ENCODE results near the gene POLR2H. TPM values are rescaled to one million over a fixed set of nuclear protein-coding genes. Genes with fewer than 3 reads are reported as not detected.

POLR2H gene
- total RNA-seq, 1 donor from 2014 or later: 57.7 TPM

- H3K36me3 Mint-ChIP-seq (ENCODE audit: unreplicated experiment): peaks cover 13% of the 10 kb centered on the region
- no peak for DNase-seq (ENCODE audit: extremely low spot score, unreplicated experiment)
- H3K27ac Mint-ChIP-seq (ENCODE audit: unreplicated experiment): no peak overlapping the region
- H3K9me3 Mint-ChIP-seq (ENCODE audit: unreplicated experiment): no peaks in the 10 kb centered on the region
- H3K27me3 Mint-ChIP-seq (ENCODE audit: unreplicated experiment): no peaks in the 10 kb centered on the region
- TF ChIP-seq CTCF (IDR thresholded peaks at IDR 0.05): no peak
- H3K4me1 Mint-ChIP-seq (ENCODE audit: unreplicated experiment): peaks cover 21% of the 10 kb centered on the region
- no peak overlapping the region for H3K4me3 Mint-ChIP-seq (ENCODE audit: unreplicated experiment)
Measured at GRCh38 chr3:184355261-184356040, 6.1 kb upstream of the POLR2H start.

- Mint-ChIP-seq H3K9me3 (ENCODE audit: unreplicated experiment) (no peaks in the 10 kb centered on the region), H3K4me3 (ENCODE audit: unreplicated experiment) (no peak overlapping the region), H3K4me1 (ENCODE audit: unreplicated experiment) (peaks cover 16% of the 10 kb centered on the region), H3K36me3 (ENCODE audit: unreplicated experiment) (peaks cover 10% of the 10 kb centered on the region), H3K27ac (ENCODE audit: unreplicated experiment) (no peak overlapping the region), H3K27me3 (ENCODE audit: unreplicated experiment) (no peaks in the 10 kb centered on the region)
- no peak for DNase-seq (ENCODE audit: extremely low spot score, unreplicated experiment)
- TF ChIP-seq CTCF (IDR thresholded peaks at IDR 0.05): no peak
Measured at GRCh38 chr3:184357248-184358123, 4.0 kb upstream of the POLR2H start.

GRCh38 chr3:184358124-184358767 lies 3.3 kb upstream of the POLR2H start:
- no peak overlapping the region for H3K27ac Mint-ChIP-seq (ENCODE audit: unreplicated experiment)
- no peak overlapping the region for H3K4me3 Mint-ChIP-seq (ENCODE audit: unreplicated experiment)
- no peak for TF ChIP-seq CTCF (IDR thresholded peaks at IDR 0.05)

GRCh38 chr3:184358921-184359350 lies 2.6 kb upstream of the POLR2H start:
- no peak for TF ChIP-seq CTCF (IDR thresholded peaks at IDR 0.05)
- peaks cover 19% of the 10 kb centered on the region for H3K4me1 Mint-ChIP-seq (ENCODE audit: unreplicated experiment)
- H3K36me3 Mint-ChIP-seq (ENCODE audit: unreplicated experiment): peaks cover 9% of the 10 kb centered on the region
- no peak overlapping the region for H3K4me3 Mint-ChIP-seq (ENCODE audit: unreplicated experiment)
- no peak for DNase-seq (ENCODE audit: extremely low spot score, unreplicated experiment)
- no peaks in the 10 kb centered on the region for H3K9me3 Mint-ChIP-seq (ENCODE audit: unreplicated experiment)
- no peak overlapping the region for H3K27ac Mint-ChIP-seq (ENCODE audit: unreplicated experiment)
- H3K27me3 Mint-ChIP-seq (ENCODE audit: unreplicated experiment): no peaks in the 10 kb centered on the region

More at GRCh38 chr3:184358124-184358767, 3.3 kb upstream of the POLR2H start:
- no peak for DNase-seq (ENCODE audit: extremely low spot score, unreplicated experiment)
- no peaks in the 10 kb centered on the region for H3K9me3 Mint-ChIP-seq (ENCODE audit: unreplicated experiment)
- H3K4me1 Mint-ChIP-seq (ENCODE audit: unreplicated experiment): peaks cover 17% of the 10 kb centered on the region
- peaks cover 9% of the 10 kb centered on the region for H3K36me3 Mint-ChIP-seq (ENCODE audit: unreplicated experiment)
- H3K27me3 Mint-ChIP-seq (ENCODE audit: unreplicated experiment): no peaks in the 10 kb centered on the region
